GM21723 (cell line): ENCODE measurements around the gene TMEFF2.
"Not testable (repeated sequence)": the region's sequence is repeated elsewhere in the genome, so short reads cannot be mapped to it uniquely, and the experiment has no call there.

ENCODE experiments used
- ATAC-seq: cut with Tn5 transposase; IDR thresholded peaks from one replicate; pipeline ENCODE4 v1.9.1; 2021; ENCODE audit warnings: mild to moderate bottlenecking, moderate library complexity; ENCODE audit not compliant: unreplicated experiment

The TMEFF2 gene

DNA sequence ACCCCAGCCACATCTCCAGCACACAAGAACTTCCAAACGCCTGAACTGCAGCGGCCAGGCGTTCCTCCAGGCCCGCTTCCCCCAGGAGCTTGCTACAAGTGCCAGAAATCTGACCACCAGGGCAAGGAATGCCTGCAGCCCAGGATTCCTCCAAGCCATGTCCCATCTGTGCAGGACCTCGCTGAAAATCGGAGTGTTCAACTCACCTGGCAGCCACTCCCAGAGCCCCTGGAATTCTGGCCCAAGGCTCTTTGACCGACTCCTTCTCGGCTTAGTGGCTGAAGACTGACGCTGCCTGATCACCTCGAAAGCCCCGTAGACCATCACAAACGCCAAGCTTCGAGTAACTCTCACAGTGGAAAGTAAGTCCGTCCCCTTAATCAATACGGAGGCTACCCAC is 62.1 kb downstream of the TMEFF2 start:
- ATAC-seq: not testable (repeated sequence)

- ATAC-seq: not testable (repeated sequence)
Measured at GRCh38 chr2:192130312-192130711, 64.4 kb downstream of the TMEFF2 start.

DNA sequence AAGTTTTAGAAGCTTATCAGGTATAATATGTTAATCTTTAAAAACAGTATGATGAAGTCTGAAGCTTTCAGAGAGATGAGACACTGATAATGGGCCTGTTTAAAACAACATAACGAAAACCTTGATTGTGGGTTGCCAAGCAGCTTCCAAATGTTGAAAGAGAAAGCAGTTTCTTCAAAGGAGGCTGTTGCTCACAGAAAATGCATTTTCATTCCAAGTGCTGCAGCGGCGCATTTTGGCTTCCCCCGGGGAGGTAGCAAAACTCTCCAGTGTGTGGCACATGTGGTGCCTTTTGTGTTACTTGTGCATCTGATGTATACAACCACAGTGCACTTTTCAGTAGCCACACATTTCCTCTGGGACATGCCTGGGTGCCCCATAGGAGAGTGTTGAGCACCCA is 66.1 kb downstream of the TMEFF2 start:
- ATAC-seq: no peak

DNA sequence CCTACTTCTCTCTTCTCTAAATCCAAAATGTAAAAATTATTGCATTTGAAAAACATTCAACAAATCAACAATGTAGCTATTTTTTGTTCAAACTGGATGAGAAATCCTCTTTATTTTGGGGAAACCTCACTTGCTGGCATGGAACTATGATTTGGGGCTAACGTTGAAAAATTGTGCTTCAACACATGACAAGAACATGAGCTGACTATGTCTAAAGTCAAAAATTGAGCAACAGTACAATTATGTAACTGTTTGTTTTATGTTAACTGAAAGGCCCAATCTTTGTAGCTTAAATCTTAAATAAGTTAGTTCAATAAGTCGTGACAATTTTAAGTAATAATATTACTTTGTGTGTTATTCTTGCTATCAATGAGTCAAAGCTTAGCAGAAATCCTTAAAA is 67.3 kb downstream of the TMEFF2 start:
- no peak for ATAC-seq

DNA sequence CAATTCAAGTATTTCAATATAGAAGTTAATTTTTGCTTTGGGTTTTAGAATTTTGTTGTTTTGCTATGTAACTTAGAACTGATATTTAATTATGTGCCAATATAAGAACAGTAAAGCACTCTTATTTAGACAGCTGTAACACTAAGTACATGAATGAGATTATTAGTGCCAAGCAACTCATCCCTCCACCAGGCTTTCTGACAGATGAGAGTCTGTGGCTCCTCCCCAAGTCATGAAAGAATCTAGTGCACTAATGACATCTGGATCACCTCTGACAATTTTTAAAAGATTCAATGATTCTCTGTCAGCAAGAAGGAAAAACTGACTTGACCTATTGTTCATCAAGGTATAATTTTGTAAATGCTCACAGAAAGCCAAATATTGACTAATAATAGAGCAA is 67.8 kb downstream of the TMEFF2 start:
- ATAC-seq: no peak

DNA sequence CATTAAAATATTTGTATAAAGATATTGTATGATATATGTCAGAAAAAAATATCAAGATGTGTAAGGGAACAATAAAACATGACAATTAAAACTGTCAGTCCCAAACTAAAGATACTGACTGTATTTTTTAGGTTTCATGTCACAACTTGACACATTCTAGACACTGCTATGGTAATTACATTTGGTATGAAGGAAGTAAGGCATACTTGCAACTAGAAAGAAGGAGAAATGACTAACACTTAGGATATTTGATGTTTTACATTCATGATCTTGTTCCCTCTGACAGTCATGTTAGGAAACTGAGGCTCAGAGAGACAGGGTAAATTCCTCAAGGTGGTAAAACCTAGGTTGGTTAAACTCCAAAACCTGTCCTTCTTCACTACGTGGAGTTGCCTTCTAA is 68.3 kb downstream of the TMEFF2 start:
- no peak for ATAC-seq

- ATAC-seq: no peak
Measured at GRCh38 chr2:192124571-192124970, 70.2 kb downstream of the TMEFF2 start.

DNA sequence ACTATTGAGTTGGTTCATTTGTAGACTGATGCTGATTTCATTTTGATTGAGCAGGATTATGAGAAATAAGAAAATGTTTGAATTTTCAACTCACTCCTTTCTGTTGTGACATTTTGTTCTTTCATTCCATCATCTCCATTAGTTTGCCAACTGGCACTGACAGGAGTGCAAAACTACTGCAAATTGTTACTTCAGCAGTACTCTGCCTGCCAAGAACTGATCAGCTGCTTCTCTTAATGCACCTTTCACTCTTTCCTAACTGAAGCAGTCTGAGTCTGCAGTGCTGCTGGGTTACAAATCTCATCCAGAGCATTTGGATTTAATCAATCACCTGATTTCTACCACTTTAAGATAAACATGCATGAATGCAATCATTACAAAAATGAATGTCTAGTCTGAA is 70.9 kb downstream of the TMEFF2 start:
- ATAC-seq: no peak

GRCh38 chr2:192122946-192123345 is 71.8 kb downstream of the TMEFF2 start:
- ATAC-seq: no peak

DNA sequence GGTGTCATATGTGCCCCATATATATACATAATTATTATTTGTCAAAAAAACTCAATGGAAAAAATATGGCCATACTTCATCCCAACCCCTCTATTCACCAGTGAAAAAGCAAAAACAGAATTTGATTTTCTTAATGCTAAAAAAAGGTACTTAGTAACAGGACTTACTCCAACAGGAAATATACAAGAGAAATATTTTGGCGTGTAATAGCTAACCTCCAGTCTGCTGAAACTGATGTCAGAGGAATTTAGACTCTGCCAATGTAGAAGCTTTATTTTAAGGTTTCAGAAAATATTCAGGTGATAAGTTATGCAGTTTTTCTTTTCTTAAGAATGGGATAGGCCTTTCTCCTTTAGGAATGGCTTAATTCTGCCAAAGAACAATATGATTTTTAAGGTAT is 72.6 kb downstream of the TMEFF2 start:
- ATAC-seq: no peak

GRCh38 chr2:192119536-192119935 is 75.2 kb downstream of the TMEFF2 start:
- no peak for ATAC-seq

- ATAC-seq: no peak
Measured at GRCh38 chr2:192117705-192118104, 77.0 kb downstream of the TMEFF2 start.

DNA sequence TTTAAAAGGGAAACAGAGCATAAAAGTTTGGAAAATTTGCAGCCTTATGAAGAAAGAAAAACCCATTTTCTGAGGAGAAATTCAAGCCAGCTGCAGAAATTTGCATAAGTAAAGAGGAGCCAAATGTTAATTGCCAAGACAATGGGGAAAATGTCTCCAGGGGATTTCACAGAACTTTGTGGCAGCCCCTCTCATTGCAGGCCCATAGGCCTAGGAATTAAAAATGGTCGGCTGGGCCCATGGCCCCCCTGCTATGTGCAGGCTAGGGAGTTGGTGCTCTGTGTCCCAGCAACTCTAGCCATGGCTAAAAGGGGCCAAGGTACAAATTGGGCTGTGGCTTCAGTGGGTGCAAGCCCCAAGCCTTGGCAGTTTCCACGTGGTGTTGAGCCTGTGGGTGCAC is 83.2 kb downstream of the TMEFF2 start:
- ATAC-seq: not testable (repeated sequence)

GRCh38 chr2:192099742-192100141 is 95.0 kb downstream of the TMEFF2 start:
- ATAC-seq: no peak

DNA sequence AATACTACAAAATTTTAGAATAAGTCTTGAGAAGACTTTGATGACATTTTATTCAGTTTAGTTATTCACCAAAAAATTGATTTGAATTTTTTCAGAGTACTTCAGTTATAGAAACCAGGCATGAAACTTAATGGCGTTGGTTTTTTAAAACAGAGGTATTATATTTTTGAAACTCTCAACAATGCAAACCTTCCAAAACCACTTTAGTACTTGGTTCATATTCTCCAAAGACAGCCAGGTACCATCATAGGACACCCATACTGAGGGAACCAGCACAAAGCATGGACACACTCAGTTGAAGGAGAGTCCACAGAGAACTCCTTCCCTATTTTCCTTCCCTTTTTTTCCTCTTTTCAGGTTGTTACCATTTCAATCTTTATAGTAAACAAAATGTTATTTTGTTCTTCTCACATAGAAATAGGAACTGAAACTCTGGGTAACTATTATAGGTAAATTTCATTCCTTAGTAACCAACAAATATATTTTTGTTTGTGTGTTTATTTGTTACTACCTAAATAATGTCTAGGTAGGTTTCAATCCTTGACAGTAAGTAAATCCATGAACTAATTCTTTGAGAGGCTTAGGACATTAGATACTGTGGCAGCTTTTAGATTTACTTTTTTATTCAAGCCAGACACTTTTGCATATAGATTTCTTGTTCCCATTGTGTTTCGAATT is 95.8 kb downstream of the TMEFF2 start:
- ATAC-seq: peak; percentile 78

DNA sequence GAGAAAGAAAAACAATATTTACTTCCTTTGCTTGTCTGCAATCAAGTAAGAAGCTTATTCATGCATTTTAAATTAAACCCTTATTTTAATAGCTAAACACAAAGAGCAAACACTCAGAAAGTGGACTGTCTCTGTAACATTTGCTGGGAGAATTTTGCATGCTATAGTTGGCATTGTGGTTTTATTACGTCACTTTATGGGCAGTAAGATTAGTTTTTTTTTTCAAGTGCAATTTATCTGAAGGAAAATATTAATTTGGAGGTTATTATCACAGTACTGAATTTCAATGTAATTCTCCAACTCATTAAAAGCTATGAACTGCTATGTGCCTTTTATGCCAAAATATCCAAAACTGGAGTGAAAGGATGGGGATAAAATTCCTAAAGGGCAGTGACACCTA is 103.3 kb downstream of the TMEFF2 start:
- no peak for ATAC-seq

DNA sequence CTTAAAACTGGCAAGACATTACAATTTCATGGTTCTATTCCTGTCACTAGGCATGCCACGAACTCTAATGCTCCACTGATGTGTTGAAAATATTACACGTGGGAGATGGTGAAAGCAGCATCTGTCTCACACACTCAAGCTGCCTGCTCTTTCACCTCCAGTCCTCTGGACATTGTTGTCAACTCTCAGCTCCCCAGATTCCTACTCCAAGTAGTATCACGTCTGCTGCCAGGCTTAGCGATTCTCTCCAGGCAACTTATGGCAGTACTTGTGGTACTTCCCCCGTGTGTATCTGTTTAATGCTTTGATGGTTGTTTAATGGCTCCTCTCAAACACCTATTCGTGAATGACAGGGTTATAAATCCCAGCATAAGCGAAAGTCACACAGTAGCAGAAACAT is 103.8 kb downstream of the TMEFF2 start:
- no peak for ATAC-seq

GRCh38 chr2:192087398-192087958 is 107.3 kb downstream of the TMEFF2 start:
- ATAC-seq: no peak

DNA sequence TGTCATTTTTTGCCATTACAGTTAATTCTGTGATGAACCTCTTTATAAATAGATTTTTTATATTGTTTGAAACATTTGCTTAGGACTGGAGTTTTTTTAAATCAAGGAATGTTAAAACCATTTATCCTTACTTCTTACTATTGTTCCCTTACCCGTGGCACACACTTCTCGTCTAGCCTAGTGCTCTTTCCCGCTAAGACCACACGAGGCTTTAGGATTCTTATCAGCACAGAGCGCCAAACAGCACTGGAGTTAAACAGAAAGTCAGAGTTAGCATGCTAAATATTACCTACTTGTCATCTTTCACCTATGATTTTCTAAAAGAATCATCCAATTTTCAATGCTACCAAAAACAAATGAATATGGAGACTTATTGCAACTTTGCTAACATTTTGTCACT is 112.6 kb downstream of the TMEFF2 start:
- no peak for ATAC-seq

GRCh38 chr2:192080096-192080495 is 114.6 kb downstream of the TMEFF2 start:
- ATAC-seq: not testable (repeated sequence)

DNA sequence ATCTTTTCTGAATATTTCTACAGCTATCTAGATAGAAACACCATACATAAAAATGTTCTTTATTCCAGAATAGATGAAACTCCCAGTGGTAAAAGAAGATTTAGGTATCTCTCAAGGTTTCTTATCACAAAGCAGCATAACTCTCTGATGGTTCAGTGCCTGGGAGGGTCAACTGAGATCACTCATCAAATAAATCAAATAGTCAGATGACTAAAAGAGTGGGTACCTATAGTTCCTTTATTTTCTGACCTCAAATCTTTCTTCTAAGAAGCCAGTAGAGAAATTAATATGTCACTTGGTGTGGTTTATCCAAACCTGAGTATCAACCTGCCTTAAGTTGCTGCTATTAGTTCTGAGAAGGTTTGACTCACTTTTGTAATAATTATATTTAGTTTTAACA is 120.9 kb downstream of the TMEFF2 start:
- ATAC-seq: no peak

DNA sequence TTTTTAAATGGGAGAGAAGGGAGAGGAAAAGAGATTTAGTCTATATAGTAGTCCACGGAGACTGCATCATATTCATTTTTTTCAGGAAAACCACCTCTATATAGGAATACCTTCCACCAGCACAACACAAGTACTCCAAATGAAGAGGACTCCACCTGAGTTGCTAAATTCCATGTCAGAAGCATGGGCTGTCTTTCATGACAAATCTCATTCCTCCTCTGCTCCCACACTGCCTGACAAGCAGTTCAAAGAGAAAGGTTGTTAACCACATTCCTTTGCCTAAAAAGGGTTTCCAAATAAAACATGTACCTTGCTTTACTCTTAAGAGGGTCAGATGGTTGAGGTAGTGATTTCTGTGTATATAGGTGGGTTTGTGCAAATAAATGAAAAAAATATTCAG is 122.0 kb downstream of the TMEFF2 start:
- no peak for ATAC-seq

DNA sequence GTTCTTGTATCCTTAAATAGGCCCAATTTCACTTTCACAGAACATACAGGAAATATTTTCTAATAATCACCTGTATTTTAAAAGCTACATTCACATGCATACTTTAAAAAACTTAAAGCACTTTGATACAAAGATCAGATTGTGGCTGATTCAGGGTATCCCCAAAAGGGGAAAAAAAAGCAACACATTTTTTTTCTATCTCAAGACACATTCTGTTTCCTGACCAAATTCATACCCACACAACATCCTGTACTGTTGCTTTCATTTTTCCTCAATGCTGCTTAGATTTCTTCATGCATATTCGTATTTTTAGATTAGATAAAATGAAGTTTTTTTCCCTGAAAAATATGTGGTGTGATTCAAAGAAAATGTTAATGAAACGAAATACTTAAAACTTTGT is 122.5 kb downstream of the TMEFF2 start:
- no peak for ATAC-seq
